ENCODE data around the gene TSPAN1. TPM values are rescaled to one million over a fixed set of nuclear protein-coding genes. Genes with fewer than 3 reads are reported as not detected.
A peak's percentile ranks its signal among the peaks of the same experiment; 100 is the strongest.

Gene TSPAN1
- total RNA-seq, 4 donors from 2014 or later = 0.83 to 1.6 (median 1.5) TPM

- no peaks in the 10 kb centered on the region for H3K9me3 ChIP-seq
- no peak for TF ChIP-seq CTCF (IDR thresholded peaks at IDR 0.05)
- TF ChIP-seq POLR2AphosphoS5 (IDR thresholded peaks at IDR 0.05) = no peak
- no peak for TF ChIP-seq POLR2A (IDR thresholded peaks at IDR 0.05; ENCODE audit: low read depth)
- TF ChIP-seq EP300 (IDR thresholded peaks at IDR 0.05) = no peak
- intact Hi-C loops (cut with DNase I) = no loop called here
Measured at GRCh38 chr1:46148318-46148717, 26.6 kb upstream of the TSPAN1 start.

GRCh38 chr1:46150085-46150484 lies 24.8 kb upstream of the TSPAN1 start:
- no peak for DNase-seq (ENCODE audit: extremely low spot score)
- Histone ChIP-seq H3K36me3 (no peaks in the 10 kb centered on the region), H3K4me3 (no peak overlapping the region), H3K9me3 (no peaks in the 10 kb centered on the region), H3K4me1 (no peaks in the 10 kb centered on the region), H3K27me3 (no peaks in the 10 kb centered on the region), H3K27ac (replicated peaks in 1 of 4) (peak overlapping the region; percentile 11 to 61 (median 32))
- peak; percentile 80 for TF ChIP-seq EP300 (IDR thresholded peaks at IDR 0.05)
- peak; percentile 64 to 67 for TF ChIP-seq POLR2AphosphoS5 (IDR thresholded peaks at IDR 0.05)
- no peak for TF ChIP-seq CTCF (IDR thresholded peaks at IDR 0.05)
- WGBS = 88% methylated on average over 2 of the region's 2 CpGs
- intact Hi-C loops (cut with DNase I) = no loop called here

More at GRCh38 chr1:46148318-46148717, 26.6 kb upstream of the TSPAN1 start:
- Histone ChIP-seq H3K27me3 (no peaks in the 10 kb centered on the region), H3K4me3 (no peak overlapping the region), H3K36me3 (no peaks in the 10 kb centered on the region), H3K4me1 (no peaks in the 10 kb centered on the region), H3K27ac (replicated peaks in 1 of 4) (no peak overlapping the region)
- DNase-seq (ENCODE audit: extremely low spot score) = no peak
- WGBS = 63% methylated on average over 2 of the region's 2 CpGs

- intact Hi-C loops (cut with DNase I) = no loop called here
- no peaks in the 10 kb centered on the region for H3K36me3 ChIP-seq
- no peak for DNase-seq (ENCODE audit: extremely low spot score)
- H3K4me3 ChIP-seq = no peak overlapping the region
- no peak for TF ChIP-seq CTCF (IDR thresholded peaks at IDR 0.05)
- TF ChIP-seq POLR2AphosphoS5 (IDR thresholded peaks at IDR 0.05) = no peak
- TF ChIP-seq EP300 (IDR thresholded peaks at IDR 0.05) = no peak
- no peak for TF ChIP-seq POLR2A (IDR thresholded peaks at IDR 0.05; ENCODE audit: low read depth)
- H3K4me1 ChIP-seq = no peaks in the 10 kb centered on the region
- 84% methylated on average over 3 of the region's 3 CpGs for WGBS
- no peaks in the 10 kb centered on the region for H3K9me3 ChIP-seq
- no peak overlapping the region for H3K27ac ChIP-seq (replicated peaks in 1 of 4)
- H3K27me3 ChIP-seq = no peaks in the 10 kb centered on the region
Measured at GRCh38 chr1:46152016-46152415, 22.9 kb upstream of the TSPAN1 start.

GRCh38 chr1:46153228-46153627 lies 21.7 kb upstream of the TSPAN1 start:
- H3K9me3 ChIP-seq = no peaks in the 10 kb centered on the region
- H3K27ac ChIP-seq (replicated peaks in 1 of 4) = no peak overlapping the region
- no peaks in the 10 kb centered on the region for H3K27me3 ChIP-seq
- no peaks in the 10 kb centered on the region for H3K4me1 ChIP-seq
- WGBS = 100% methylated on average over 1 of the region's 1 CpG
- no peak overlapping the region for H3K4me3 ChIP-seq
- TF ChIP-seq POLR2AphosphoS5 (IDR thresholded peaks at IDR 0.05) (no peak), CTCF (IDR thresholded peaks at IDR 0.05) (no peak), EP300 (IDR thresholded peaks at IDR 0.05) (no peak), POLR2A (IDR thresholded peaks at IDR 0.05; ENCODE audit: low read depth) (no peak)
- intact Hi-C loops (cut with DNase I) = no loop called here
- no peak for DNase-seq (ENCODE audit: extremely low spot score)
- no peaks in the 10 kb centered on the region for H3K36me3 ChIP-seq

GRCh38 chr1:46153732-46154131 lies 21.2 kb upstream of the TSPAN1 start:
- intact Hi-C loops (cut with DNase I) = no loop called here
- Histone ChIP-seq H3K27me3 (no peaks in the 10 kb centered on the region), H3K36me3 (no peaks in the 10 kb centered on the region), H3K9me3 (no peaks in the 10 kb centered on the region), H3K27ac (replicated peaks in 1 of 4) (no peak overlapping the region), H3K4me3 (no peak overlapping the region), H3K4me1 (no peaks in the 10 kb centered on the region)
- DNase-seq (ENCODE audit: extremely low spot score) = no peak
- 96% methylated on average over 1 of the region's 1 CpG for WGBS
- no peak for TF ChIP-seq CTCF (IDR thresholded peaks at IDR 0.05)
- TF ChIP-seq POLR2AphosphoS5 (IDR thresholded peaks at IDR 0.05) = no peak
- no peak for TF ChIP-seq EP300 (IDR thresholded peaks at IDR 0.05)
